DND-41 (cell line): ENCODE measurements around the gene PSG11.
"Not testable (repeated sequence)": the region's sequence is repeated elsewhere in the genome, so short reads cannot be mapped to it uniquely, and the experiment has no call there.

Source experiments
- CTCF ChIP-seq: IDR thresholded peaks from 2 replicates; pipeline ENCODE4 v1.5.1; 2012; ENCODE audit warnings: borderline replicate concordance, low read length, moderate library complexity, mild to moderate bottlenecking; ENCODE audit not compliant: poor library complexity, severe bottlenecking; ENCODE audit errors: extremely low read depth
- EZH2 ChIP-seq: IDR thresholded peaks from 3 replicates; pipeline ENCODE4 v1.6.1; 2012; ENCODE audit warnings: borderline replicate concordance, low read depth, mild to moderate bottlenecking, moderate library complexity, low read length, inconsistent platforms; ENCODE audit not compliant: severe bottlenecking

GRCh38 chr19:43021629-43022028 is 4.6 kb downstream of the PSG11 start:
- not testable (repeated sequence) for TF ChIP-seq CTCF, EZH2
